ENCODE data around the gene JPT1. TPM values are rescaled to one million over a fixed set of nuclear protein-coding genes. Genes with fewer than 3 reads are reported as not detected.

Gene JPT1
- total RNA-seq, 1 experiment from 2014 or later = 360 TPM

DNA sequence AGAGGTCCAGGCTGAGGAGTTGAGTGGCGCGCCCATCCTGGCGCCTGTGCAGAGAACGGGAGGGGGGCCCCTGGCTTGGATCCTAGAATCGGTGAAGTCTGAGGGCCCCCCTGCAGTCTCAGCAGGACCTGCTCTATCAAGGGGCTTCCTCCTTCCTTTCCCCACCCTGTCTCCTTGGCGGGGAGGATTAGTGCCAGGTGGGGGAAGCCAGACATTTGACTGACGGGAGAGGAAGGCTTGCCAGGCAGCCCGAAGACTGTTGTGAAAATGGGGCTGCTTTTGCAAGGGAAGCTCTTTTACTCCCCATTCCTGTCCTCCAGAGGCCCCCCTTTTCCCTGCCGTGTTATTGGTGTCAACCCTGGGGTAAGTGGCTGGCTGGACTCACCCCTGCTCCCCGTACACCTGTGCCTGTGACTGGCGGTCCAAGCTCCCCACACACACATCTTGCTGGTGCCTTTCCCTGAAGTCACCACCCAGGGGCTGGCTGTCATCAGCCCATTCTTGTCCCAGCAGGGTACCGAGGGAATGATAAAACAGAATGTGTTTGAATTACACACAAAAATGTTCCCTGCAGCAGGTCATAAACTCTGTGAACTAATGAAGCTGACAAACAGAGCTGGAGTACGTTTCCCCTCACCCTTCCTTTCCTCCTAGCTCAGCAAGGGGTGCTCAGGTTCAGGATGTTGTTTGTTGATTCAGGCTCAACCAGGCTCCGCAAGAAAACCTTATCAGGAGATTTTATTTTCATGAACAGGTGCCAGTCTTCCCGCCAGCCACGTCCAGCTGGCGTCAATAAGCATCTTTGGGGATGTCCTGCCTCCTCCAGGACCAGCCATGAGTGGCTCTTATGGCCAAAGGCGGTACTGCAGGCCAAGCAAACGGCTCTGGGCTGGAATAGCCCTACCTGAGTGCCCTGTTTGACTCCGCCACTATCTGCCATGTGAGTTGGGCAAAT is 48.9 kb downstream of the JPT1 start:
- peak; percentile 53 for DNase-seq (ENCODE audit: low read depth)

DNA sequence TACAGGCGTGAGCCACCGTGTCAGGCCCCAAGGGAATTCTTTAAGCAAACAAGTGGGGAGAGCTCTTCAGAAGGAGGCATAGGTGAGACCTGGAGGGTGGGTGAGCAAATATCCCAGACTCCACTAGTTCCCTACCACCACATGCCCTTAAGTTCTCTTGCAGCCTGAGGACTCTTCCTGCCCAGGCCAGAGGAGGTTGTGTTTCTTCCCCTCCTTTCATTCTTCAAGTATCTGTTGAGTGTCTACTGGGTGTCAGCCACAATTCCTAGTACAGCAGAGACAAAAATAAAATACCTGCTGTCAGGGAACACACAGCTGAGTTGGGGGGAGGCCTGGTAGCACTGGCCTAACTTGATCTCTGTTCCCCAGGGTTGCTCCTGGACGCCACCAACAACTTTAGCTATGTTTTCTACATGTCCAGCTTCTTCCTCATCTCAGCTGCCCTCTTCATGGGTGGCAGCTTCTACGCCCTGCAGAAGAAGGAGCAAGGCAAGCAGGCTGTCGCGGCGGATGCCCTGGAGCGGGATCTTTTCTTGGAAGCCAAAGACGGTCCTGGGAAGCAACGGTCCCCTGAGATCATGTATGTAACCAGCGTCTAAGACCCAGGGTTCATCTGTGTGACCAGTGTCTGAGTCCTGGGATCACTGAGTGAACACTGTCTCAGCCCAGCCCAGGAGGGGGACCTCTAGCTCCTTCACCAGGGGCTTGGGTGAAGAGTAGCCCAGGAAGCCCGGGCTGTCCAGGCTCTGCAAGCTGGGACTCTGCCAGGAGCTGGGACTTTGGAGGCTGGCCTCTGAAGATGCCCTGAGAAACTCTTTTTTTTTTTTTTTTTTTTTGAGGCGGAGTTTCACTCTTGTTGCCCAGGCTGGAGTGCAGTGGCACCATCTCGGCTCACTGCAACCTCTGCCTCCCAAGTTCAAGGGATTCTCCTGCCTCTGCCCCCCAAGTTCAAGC is 50.4 kb downstream of the JPT1 start:
- no peak for DNase-seq (ENCODE audit: low read depth)

DNA sequence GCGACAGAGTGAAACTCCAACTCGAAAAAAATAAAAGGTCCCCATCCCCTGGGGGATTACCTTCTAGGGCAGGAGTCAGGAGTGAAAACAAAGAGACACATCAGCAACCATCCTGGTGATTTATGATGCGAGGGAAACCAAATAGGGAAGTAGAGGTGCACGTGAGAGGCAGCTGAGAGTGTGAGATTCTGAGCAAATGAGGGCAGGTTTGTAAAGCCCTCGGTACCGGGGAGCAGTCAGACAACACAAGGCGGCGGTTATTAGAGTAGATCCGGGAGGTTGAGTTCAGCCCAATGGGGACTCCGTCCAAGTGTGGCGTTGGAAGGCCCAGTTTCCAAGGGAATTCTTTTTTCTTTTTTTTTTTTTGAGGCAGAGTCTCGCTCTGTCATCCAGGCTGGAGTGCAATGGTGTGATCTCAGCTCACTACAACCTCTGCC is 51.9 kb downstream of the JPT1 start:
- no peak for DNase-seq (ENCODE audit: low read depth)

DNA sequence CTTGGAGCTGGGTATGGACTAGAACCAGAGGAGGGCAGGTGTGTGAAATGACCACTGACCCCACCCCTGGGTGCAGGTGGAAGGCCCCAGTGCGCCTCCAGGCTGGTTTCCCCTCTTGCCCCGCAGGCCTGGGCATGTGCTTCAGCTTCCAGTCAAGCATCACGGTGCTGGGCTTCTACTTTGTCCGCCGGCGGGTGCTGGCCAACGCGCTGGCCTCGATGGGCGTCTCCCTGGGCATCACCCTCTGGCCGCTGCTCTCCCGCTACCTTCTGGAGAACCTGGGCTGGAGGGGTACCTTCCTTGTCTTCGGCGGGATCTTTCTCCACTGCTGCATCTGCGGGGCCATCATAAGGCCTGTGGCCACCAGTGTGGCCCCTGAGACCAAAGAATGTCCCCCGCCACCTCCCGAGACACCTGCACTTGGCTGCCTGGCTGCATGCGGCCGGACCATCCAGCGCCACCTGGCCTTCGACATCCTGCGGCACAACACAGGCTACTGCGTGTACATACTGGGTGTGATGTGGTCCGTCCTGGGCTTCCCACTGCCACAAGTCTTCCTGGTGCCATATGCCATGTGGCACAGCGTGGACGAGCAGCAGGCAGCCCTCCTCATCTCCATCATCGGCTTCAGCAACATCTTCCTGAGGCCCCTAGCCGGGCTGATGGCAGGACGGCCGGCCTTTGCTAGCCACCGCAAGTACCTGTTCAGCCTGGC is 54.3 kb downstream of the JPT1 start:
- no peak for DNase-seq (ENCODE audit: low read depth)

DNA sequence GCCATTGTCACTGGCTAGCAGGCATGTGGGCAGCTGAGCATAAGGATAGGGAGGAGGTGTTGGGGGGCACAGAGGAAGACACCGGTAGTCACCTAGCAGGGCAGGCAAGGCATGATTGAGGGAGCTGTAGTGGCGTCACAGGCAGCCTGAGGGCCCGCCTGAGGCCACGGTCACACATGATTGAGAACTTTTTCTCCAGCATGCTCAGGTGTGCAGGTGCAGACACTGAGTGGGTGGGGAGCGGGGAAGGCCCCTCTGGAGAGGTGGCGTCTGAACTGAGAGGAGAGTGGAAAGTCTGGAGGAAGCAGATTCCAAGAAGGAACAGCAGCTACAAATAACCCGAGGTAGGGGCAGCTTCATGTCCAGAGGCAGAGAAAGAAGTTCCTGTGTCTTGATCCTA is 55.5 kb downstream of the JPT1 start:
- DNase-seq (ENCODE audit: low read depth) = no peak

DNA sequence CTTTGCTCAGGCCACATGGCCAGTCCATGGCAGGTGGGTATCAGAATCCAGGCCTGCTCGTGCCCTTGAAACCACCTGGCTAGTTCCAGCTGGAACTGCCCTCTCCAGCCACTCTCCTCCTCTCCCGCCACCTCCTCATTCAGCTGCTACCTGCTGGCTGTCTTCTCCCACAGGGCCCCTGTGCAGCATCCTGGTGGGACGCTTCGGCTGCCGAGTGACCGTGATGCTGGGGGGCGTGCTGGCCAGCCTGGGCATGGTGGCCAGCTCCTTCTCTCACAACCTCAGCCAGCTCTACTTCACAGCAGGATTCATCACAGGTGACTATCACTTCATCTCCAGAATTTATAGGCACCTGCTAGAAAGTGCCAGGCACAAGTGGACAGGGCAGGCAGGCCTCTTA is 56.4 kb downstream of the JPT1 start:
- no peak for DNase-seq (ENCODE audit: low read depth)

DNA sequence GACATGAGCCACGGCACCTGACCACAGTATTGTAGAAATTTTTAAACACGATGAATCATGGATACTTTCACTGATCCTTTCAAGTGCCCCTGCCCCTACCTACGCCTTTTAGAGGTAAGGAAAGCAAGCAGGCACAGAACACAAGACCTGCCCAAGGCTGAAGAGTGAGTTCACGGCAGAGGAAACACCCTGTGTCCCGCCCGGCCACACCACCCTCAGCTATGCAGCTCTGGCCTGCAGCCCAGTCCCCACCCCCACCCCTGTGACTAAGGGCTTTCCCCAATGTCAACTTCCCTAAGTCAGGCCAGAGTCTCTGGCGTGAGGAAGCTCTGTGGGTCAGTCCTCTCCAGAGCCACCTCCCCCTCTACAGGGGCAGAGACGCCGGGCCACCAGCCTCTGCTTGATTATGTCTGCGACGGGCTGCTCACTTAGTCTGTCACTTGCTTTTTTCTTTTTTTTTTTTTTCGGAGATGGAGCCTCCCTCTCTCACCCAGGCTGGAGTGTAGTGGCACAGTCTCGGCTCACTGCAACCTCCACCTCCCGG is 58.2 kb downstream of the JPT1 start:
- DNase-seq (ENCODE audit: low read depth) = peak; percentile 89

DNA sequence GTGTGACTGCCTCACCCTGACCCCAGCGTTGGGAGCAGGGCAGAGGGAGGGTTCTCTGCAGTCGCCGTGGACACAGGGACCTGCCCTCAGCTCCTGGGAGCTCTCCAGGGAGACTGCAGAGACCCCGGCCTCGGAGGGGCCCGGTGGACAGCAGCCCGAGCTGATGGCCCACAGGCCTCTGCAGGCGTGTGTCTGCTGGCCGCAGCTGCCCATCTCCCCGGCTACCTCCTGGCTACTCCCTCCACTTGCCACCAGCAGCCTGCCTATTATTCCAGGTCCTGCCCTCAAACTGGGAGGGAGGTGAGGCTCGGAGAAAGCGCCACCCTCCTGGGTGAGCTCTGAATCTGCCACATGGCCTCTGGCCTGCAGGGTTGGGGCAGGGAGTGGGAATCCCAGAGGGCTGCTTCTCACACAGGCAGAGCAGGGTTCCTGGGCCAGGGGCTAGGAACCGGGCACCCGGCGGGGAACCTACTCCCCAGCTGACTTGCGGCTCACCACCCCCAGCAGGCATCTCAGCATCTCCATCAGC is 59.4 kb downstream of the JPT1 start:
- no peak for DNase-seq (ENCODE audit: low read depth)

DNA sequence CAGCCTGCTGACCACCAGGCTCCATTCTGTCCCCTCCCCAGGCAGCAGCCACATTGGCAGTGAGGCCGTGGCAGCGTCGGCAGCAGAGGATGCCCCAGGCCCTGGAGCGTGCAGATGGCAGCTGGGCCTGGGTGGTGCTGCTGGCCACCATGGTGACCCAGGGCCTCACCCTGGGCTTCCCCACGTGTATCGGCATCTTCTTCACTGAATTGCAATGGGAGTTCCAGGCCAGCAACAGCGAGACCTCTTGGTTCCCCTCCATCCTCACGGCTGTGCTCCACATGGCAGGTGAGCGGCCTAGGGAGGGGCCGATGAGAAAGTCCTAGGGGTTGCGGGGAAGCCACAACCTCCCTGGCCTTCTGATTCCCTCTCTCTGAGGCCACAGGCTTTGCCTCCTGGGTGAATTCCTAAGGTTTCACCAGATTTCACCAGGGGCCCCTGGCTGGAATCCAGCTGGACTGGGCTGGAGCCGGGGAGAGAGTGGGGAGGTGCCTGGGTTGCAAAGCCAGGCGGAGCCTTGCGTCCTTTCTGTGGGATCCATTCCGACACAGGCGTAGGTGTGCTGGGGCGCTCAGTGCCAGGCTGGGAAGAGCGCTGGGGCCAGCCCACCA is 60.7 kb downstream of the JPT1 start:
- DNase-seq (ENCODE audit: low read depth) = no peak

DNA sequence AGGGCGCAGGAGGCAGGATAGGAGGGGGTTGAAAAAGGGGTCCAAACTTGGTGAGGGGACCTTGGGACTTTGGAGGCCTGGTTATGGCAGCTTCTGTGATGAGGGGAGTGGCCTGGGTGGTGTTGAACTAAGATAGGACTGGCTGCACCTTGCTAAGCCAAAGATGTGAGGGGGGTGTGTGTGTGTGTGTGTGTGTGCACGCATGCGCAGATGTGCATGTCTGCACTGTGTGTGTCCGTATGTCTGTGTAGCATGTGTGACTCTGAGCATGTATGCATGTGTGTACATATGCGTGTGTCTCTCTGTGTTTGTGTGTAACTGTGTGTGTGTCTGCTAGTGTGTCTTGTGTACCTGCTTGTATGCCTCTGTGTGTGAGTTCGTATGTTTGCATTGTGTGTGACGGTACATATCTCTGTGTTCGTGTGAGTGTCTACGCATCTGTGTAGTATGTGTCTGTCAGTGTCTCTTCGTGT is 62.4 kb downstream of the JPT1 start:
- no peak for DNase-seq (ENCODE audit: low read depth)

DNA sequence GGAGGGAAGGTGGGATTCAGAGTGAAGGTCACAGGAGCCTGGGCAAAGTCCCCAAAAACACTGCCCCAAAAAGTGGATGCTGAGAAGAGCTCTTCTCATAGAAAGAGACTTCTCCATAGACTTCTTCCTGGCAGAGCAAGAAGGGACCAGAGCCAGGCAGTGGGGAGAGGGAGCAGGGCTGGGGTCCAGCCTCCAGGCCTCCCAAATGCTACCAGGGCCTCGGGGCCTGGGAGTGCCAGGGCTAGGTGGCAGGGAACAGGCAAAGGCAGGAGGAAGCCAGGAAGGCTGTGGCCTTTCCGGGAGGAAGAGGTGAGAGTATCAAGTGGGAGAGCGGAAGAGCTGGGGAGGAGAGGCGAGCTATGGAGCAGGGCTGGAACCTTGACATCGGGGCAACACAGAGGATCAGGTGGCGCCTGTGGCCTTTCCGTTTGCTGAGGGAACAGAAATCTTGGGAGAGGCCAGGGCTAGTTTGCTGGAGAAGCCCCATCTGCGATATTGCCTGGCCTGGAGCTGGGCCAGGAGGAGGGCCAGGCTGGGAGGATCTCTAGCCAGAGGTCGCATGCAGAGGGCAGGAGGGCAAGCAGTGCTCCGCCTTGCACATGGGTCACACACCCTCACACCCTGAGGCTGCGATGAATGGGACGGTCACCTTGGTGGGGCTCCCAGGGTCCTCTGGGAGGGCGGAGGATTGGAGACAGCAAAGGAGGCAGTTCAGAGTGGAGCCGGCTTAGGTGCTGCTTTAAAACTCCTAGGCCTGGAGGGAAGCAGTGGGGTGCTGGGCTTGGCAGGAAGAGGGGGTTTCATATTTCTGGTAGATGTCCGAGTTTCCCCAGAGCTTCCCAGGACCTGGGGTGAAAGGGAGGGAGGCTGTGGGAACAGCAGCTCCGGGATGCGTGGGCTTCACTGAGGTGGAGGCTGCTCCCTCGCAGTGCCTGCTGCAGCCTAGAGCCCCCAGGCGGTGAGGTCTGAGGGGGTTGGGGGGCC is 63.1 kb downstream of the JPT1 start:
- no peak for DNase-seq (ENCODE audit: low read depth)

DNA sequence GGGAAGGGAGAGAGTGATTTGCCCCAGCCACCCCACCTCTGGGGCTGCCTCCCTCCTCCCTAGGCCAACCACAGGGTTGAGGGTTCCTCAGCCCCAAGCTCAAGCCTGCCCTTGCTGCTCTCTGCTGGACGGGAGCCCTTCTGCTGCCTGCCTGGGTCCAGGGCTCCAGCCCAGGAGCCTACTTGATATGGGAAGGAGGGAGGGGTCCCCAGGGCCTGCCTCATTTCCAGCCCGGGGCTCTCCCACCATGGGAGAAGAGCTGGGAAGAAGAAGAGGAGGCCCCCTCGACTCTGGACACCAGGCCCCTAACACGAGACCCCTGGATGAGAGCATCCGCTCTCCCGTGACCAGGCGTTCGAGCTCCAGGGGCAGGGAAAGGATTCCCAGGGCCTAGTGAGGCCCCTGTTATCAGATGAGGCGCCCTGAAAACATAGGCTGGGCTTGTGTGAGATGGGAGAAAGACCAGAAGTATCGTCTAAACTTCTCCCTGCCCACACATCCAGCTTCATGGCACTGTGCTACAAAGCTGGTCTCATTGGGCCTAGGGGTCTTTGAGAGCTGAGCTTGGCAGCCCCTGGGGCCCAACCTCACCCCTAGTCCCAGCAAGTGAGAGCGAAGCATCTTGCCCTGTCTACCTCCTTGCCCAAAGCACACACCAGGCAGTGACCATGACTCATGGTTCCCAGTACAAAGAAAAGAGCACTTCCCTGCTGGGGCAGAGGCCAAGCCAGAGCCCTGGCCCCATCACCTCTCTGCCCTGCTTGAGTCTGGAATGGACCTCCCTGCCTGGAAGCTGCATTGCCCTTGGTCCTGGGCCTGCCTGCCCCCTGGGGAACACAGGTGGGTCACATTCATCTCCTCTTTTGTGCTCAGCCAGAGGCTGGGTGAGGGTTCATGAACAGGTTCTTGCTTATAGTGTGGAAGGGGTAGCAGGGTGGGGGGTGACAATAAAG is 65.6 kb downstream of the JPT1 start:
- DNase-seq (ENCODE audit: low read depth) = no peak

DNA sequence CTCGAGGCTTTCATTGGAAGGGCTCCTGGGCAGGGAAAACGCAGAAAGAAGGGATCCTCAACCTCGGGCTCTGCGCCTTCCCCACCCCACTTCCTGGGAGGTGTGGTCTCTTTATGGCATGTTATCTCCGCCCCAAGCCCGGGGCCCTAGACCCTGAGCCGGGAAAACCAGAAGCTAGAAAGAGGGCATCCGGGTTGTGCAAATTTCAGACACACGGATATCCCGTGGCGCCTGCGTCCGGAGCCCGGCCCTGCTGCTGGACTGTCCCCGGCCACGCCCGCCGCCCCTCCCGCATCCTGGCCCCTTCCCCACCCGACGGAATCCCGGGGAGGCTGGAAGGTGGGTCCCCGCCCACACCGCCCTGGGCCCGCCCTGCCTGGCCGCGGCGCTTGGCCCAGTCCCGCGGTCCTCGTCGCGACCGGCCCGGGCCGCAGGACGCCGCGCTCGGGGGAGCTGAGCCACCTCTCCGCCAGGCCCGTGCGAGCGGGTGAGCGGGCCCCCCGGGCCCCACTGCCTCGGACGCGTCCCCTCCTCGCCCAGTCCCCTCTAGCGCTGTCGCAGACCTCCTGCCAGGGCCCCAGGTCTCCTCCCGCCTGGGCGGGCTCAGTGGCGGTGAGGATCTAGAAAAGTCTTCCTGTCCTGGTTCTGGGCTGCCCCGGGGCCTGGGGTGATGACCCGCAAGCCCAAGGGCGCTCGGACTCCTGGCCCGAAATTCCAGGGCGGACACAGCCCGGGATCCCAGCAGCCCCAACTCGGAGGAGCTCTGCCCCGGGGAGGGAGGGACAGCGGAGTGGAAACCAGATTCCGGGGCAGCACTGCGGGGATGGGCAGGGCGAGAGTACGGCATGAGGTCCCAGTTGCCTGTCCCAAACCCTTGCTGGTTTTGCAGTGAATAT is 66.5 kb downstream of the JPT1 start, which contains the start of gene SLC16A5:
TSS of gene SLC16A5 (plus strand) at position 397 of the 896 bp plus-strand sequence. CDS start 5,683 bp downstream, outside the sequence.
- no peak for DNase-seq (ENCODE audit: low read depth)

DNA sequence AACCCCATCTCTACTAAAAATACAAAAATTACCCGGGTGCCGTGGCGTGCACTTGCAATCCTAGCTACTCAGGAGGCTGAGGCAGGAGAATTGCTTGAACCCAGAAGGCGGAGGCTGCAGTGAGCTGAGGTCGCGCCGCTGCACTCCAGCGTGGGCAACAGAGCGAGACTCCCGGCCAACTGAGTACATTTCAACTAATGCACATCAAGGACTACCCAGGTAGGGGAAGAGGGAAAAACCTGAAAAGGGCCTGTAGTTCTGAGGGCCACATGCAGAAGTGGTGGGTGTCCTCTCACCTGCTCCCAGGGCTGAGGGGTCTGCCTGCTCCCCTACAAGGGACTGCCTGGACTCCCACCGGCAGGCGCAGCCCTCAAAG is 67.1 kb downstream of the JPT1 start:
- no peak for DNase-seq (ENCODE audit: low read depth)

DNA sequence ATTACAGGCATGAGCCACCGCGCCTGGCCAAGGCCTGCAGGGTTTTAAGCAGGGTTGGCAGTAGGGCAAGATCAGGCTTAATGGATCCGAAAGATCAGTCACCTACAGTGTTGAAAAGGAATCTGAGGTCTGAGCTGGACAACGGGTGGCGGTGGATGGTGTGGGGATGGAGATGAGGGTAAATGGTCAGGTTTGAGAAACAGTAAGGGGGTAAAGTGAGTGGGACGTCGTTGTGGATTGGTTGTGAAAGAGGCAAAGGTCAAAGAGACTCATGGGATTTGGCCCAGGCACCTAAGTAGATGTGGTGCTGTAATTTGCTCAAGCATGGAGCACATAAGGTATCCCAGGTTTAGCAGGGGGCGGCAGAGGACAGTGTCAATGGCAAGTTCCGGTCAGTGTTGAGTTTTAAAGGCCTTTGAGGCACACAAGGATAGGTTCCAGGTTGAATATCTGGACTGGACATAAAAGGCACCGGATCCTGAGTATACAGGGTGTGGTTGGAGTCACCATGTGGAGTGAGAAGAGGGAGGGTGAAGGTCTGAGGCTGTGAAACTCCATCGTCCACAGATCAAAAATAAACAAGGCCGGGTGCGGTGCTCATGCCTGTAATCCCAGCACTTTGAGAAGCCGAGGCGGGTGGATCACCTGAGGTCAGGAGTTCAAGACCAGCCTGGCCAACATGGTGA is 67.7 kb downstream of the JPT1 start:
- DNase-seq (ENCODE audit: low read depth) = no peak
